ENCODE data around the gene ARHGAP32.

The ARHGAP32 gene

GRCh38 chr11:129035244-129035643 lies 156.9 kb downstream of the ARHGAP32 start:
- H3K36me3 ChIP-seq (replicated peaks; ENCODE audit: low read depth, low read length): no peaks in the 10 kb centered on the region
- no peaks in the 10 kb centered on the region for H3K79me2 ChIP-seq (ENCODE audit: low read length)
- no peaks in the 10 kb centered on the region for H3K4me1 ChIP-seq (ENCODE audit: low read length)
- no peak overlapping the region for H2AFZ ChIP-seq (ENCODE audit: low read depth, low read length)
- no peaks in the 10 kb centered on the region for H4K20me1 ChIP-seq (ENCODE audit: insufficient read depth, low read length)
- H3K4me3 ChIP-seq (ENCODE audit: low read length): no peak overlapping the region
- TF ChIP-seq CTCF (IDR thresholded peaks at IDR 0.05; ENCODE audit: low read depth, low read length): no peak
- TF ChIP-seq EZH2phosphoT487 (IDR thresholded peaks at IDR 0.05; ENCODE audit: low read depth): no peak
- no peaks in the 10 kb centered on the region for H3K27me3 ChIP-seq (ENCODE audit: low read depth, low read length)
- H3K9me3 ChIP-seq (ENCODE audit: insufficient read depth, low read length): no peaks in the 10 kb centered on the region
- H3K4me2 ChIP-seq (ENCODE audit: low read length): no peak overlapping the region
- no peak overlapping the region for H3K27ac ChIP-seq (ENCODE audit: low read length)
- no peak overlapping the region for H3K9ac ChIP-seq (ENCODE audit: low read length)

- TF ChIP-seq EZH2phosphoT487 (IDR thresholded peaks at IDR 0.05; ENCODE audit: low read depth) (no peak), CTCF (IDR thresholded peaks at IDR 0.05; ENCODE audit: low read depth, low read length) (no peak)
- Histone ChIP-seq H3K4me3 (ENCODE audit: low read length) (no peak overlapping the region), H2AFZ (ENCODE audit: low read depth, low read length) (no peak overlapping the region), H3K9me3 (ENCODE audit: insufficient read depth, low read length) (no peaks in the 10 kb centered on the region), H3K36me3 (replicated peaks; ENCODE audit: low read depth, low read length) (no peaks in the 10 kb centered on the region), H4K20me1 (ENCODE audit: insufficient read depth, low read length) (no peaks in the 10 kb centered on the region), H3K27ac (ENCODE audit: low read length) (no peak overlapping the region), H3K27me3 (ENCODE audit: low read depth, low read length) (no peaks in the 10 kb centered on the region), H3K9ac (ENCODE audit: low read length) (no peak overlapping the region), H3K4me2 (ENCODE audit: low read length) (no peak overlapping the region), H3K79me2 (ENCODE audit: low read length) (no peaks in the 10 kb centered on the region), H3K4me1 (ENCODE audit: low read length) (no peaks in the 10 kb centered on the region)
Measured at GRCh38 chr11:129034001-129034400, 158.1 kb downstream of the ARHGAP32 start.

- H3K4me3 ChIP-seq (ENCODE audit: low read length): no peak overlapping the region
- peaks cover 11% of the 10 kb centered on the region for H3K4me1 ChIP-seq (ENCODE audit: low read length)
- H3K4me2 ChIP-seq (ENCODE audit: low read length): no peak overlapping the region
- no peaks in the 10 kb centered on the region for H3K9me3 ChIP-seq (ENCODE audit: insufficient read depth, low read length)
- TF ChIP-seq CTCF (IDR thresholded peaks at IDR 0.05; ENCODE audit: low read depth, low read length) (no peak), EZH2phosphoT487 (IDR thresholded peaks at IDR 0.05; ENCODE audit: low read depth) (no peak)
- no peak overlapping the region for H2AFZ ChIP-seq (ENCODE audit: low read depth, low read length)
- no peaks in the 10 kb centered on the region for H3K79me2 ChIP-seq (ENCODE audit: low read length)
- no peaks in the 10 kb centered on the region for H4K20me1 ChIP-seq (ENCODE audit: insufficient read depth, low read length)
- no peaks in the 10 kb centered on the region for H3K36me3 ChIP-seq (replicated peaks; ENCODE audit: low read depth, low read length)
- H3K27me3 ChIP-seq (ENCODE audit: low read depth, low read length): no peaks in the 10 kb centered on the region
- no peak overlapping the region for H3K9ac ChIP-seq (ENCODE audit: low read length)
- H3K27ac ChIP-seq (ENCODE audit: low read length): no peak overlapping the region
Measured at GRCh38 chr11:129023968-129024676, 168.0 kb downstream of the ARHGAP32 start.

GRCh38 chr11:129021295-129021694 lies 170.8 kb downstream of the ARHGAP32 start:
- Histone ChIP-seq H3K27me3 (ENCODE audit: low read depth, low read length) (0 out of 2 replicates have a peak, but pooled peaks cover 3% of the 10 kb centered on the region), H3K4me1 (ENCODE audit: low read length) (peaks cover 11% of the 10 kb centered on the region), H3K9ac (ENCODE audit: low read length) (no peak overlapping the region), H3K4me2 (ENCODE audit: low read length) (peak overlapping the region; percentile 2; the same call in 1 of the 2 replicates), H2AFZ (ENCODE audit: low read depth, low read length) (no peak overlapping the region), H3K4me3 (ENCODE audit: low read length) (no peak overlapping the region), H3K27ac (ENCODE audit: low read length) (no peak overlapping the region), H3K9me3 (ENCODE audit: insufficient read depth, low read length) (no peaks in the 10 kb centered on the region), H3K36me3 (replicated peaks; ENCODE audit: low read depth, low read length) (no peaks in the 10 kb centered on the region), H4K20me1 (ENCODE audit: insufficient read depth, low read length) (no peaks in the 10 kb centered on the region), H3K79me2 (ENCODE audit: low read length) (no peaks in the 10 kb centered on the region)
- TF ChIP-seq CTCF (IDR thresholded peaks at IDR 0.05; ENCODE audit: low read depth, low read length) (no peak), EZH2phosphoT487 (IDR thresholded peaks at IDR 0.05; ENCODE audit: low read depth) (no peak)
